SU-DHL-6 (cell line): ENCODE results near the gene STRN.

Experiments
- H2AFZ ChIP-seq: fragments of 200-600 bp; sonication (generic); 2 replicates; pipeline ENCODE4 v1.6.1; 2014; ENCODE audit warnings: low read depth, mild to moderate bottlenecking, moderate library complexity, mixed read lengths, antibody characterized with exemption, low read length; ENCODE audit not compliant: severe bottlenecking
- H3F3A ChIP-seq: fragments of 200-600 bp; shearing (Covaris generic); 2 replicates; pipeline ENCODE4 v1.6.0; 2016; ENCODE audit warnings: antibody characterized with exemption, mild to moderate bottlenecking; ENCODE audit not compliant: insufficient read depth
- H3K27ac ChIP-seq: fragments of 200-600 bp; sonication (generic); 2 replicates; pipeline ENCODE4 v1.5.1; 2016; ENCODE audit warnings: low read depth, mild to moderate bottlenecking, low read length, moderate library complexity, mixed read lengths
- H3K27me3 ChIP-seq: fragments of 200-600 bp; sonication (generic), shearing (Covaris generic); 2 replicates; pipeline ENCODE4 v1.6.0; 2014; ENCODE audit warnings: mild to moderate bottlenecking, low read length
- H3K36me3 ChIP-seq: fragments of 200-600 bp; sonication (generic); 2 replicates; pipeline ENCODE4 v1.6.1; 2014; ENCODE audit warnings: mild to moderate bottlenecking, low read length, mixed read lengths
- H3K4me2 ChIP-seq: fragments of 300-600, 200-600 bp; shearing (Covaris generic), sonication (generic); 2 replicates; pipeline ENCODE4 v1.6.0; 2014; ENCODE audit warnings: low read length, low read depth, mild to moderate bottlenecking; ENCODE audit not compliant: poor library complexity, severe bottlenecking
- H3K4me3 ChIP-seq: fragments of 200-600 bp; sonication (generic); 2 replicates; pipeline ENCODE4 v1.5.1; 2014; ENCODE audit warnings: antibody characterized with exemption, low read length, mild to moderate bottlenecking, mixed read lengths; ENCODE audit not compliant: insufficient read depth, poor library complexity, severe bottlenecking
- H3K79me2 ChIP-seq: fragments of 200-600 bp; sonication (generic); 2 replicates; pipeline ENCODE4 v1.6.1; 2014; ENCODE audit warnings: mild to moderate bottlenecking, low read length, moderate library complexity; ENCODE audit not compliant: insufficient read depth
- H3K9ac ChIP-seq: fragments of 200-600 bp; sonication (generic); 2 replicates; pipeline ENCODE4 v1.7.0; 2014; ENCODE audit warnings: mild to moderate bottlenecking, low read length
- H3K9me2 ChIP-seq: fragments of 200-600 bp; sonication (generic); replicated peaks from 2 replicates; pipeline ENCODE4 v1.6.1; 2014; ENCODE audit warnings: low read length; ENCODE audit not compliant: insufficient read depth
- H3K9me3 ChIP-seq: fragments of 200-600 bp; sonication (generic); 2 replicates; pipeline ENCODE4 v1.6.1; 2014; ENCODE audit warnings: low read length, mixed read lengths; ENCODE audit not compliant: insufficient read depth
- H4K20me1 ChIP-seq: fragments of 200-600 bp; sonication (generic); 2 replicates; pipeline ENCODE4 v1.6.1; 2014; ENCODE audit warnings: low read depth, mild to moderate bottlenecking, antibody characterized with exemption, low read length, moderate library complexity, mixed read lengths
- EZH2phosphoT487 ChIP-seq: fragments of 200-600 bp; sonication (generic), shearing (Covaris generic); conservative IDR thresholded peaks from 2 replicates; pipeline ENCODE4 v1.6.1; 2018; ENCODE audit warnings: mild to moderate bottlenecking, antibody characterized with exemption, low read length, moderate library complexity, mixed read lengths
- TF ChIP-seq, protein P1 (sequence below): fragments of 200-600 bp; sonication (generic); IDR thresholded peaks from one replicate; pipeline ENCODE4 v1.5.1; 2017; ENCODE audit warnings: antibody characterized with exemption, mild to moderate bottlenecking, low read length, moderate library complexity; ENCODE audit not compliant: insufficient read depth, poor library complexity, severe bottlenecking

The STRN gene

DNA sequence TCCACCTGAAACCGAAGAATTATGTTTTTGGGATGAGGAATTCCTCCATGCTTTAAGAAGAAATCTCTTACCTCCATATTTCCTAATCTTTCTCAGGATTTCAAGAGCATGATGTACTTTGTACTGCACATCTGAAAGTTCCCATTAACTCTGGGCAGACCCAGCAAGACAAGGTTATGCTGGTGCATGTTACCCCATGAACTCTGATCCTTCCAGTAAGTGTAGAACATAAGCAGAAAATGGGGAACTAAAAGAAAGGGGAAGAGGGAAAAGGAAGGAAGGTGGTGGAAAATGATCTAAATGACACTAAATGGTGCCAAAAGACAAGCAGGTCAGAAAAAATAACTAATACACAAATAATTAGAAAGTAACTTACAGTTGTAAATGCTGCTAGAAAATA lies 50.7 kb downstream of the STRN start:
- no peaks in the 10 kb centered on the region for H4K20me1 ChIP-seq
- H3K9me2 ChIP-seq: no peaks in the 10 kb centered on the region
- no peak overlapping the region for H3K27ac ChIP-seq
- H3K9ac ChIP-seq: no peak overlapping the region
- no peak overlapping the region for H3K4me2 ChIP-seq
- no peak overlapping the region for H3K4me3 ChIP-seq
- no peaks in the 10 kb centered on the region for H3K27me3 ChIP-seq
- TF ChIP-seq, protein P1, sequence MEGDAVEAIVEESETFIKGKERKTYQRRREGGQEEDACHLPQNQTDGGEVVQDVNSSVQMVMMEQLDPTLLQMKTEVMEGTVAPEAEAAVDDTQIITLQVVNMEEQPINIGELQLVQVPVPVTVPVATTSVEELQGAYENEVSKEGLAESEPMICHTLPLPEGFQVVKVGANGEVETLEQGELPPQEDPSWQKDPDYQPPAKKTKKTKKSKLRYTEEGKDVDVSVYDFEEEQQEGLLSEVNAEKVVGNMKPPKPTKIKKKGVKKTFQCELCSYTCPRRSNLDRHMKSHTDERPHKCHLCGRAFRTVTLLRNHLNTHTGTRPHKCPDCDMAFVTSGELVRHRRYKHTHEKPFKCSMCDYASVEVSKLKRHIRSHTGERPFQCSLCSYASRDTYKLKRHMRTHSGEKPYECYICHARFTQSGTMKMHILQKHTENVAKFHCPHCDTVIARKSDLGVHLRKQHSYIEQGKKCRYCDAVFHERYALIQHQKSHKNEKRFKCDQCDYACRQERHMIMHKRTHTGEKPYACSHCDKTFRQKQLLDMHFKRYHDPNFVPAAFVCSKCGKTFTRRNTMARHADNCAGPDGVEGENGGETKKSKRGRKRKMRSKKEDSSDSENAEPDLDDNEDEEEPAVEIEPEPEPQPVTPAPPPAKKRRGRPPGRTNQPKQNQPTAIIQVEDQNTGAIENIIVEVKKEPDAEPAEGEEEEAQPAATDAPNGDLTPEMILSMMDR: no peak
- no peak for TF ChIP-seq EZH2phosphoT487
- H2AFZ ChIP-seq: no peak overlapping the region
- no peaks in the 10 kb centered on the region for H3K9me3 ChIP-seq
- peaks cover 15% of the 10 kb centered on the region; the same call in 1 of the 2 replicates for H3F3A ChIP-seq
- H3K79me2 ChIP-seq: no peaks in the 10 kb centered on the region; the same call in 1 of the 2 replicates
- H3K36me3 ChIP-seq: 0 out of 2 replicates have a peak, but pooled peaks cover 3% of the 10 kb centered on the region

DNA sequence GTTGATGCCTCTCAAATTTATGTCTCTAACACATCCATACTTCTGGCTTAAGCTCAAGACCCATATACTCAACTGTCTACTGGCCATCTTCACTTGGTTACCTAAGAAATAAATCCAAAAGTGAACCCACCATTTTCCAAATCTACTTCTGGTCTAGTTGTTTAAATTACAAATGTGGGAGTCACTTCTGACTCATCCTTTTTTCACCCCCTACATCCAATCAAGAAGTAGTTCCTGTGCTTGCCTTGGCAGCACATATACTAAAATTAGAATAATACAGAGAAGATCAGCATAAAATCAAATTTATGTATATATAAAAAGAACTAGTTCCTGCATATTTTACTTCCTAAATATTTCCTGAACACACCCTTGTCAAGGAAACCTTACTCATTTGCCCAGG lies 53.6 kb downstream of the STRN start:
- no peaks in the 10 kb centered on the region for H3K79me2 ChIP-seq
- TF ChIP-seq, protein P1: no peak
- TF ChIP-seq EZH2phosphoT487: no peak
- no peak overlapping the region for H3K4me2 ChIP-seq
- peaks cover 7% of the 10 kb centered on the region; the same call in 1 of the 2 replicates for H3K36me3 ChIP-seq
- no peaks in the 10 kb centered on the region for H4K20me1 ChIP-seq
- H3K9me3 ChIP-seq: no peaks in the 10 kb centered on the region
- no peak overlapping the region for H3K27ac ChIP-seq
- no peak overlapping the region for H3K9ac ChIP-seq
- H3K27me3 ChIP-seq: no peaks in the 10 kb centered on the region
- peaks cover 4% of the 10 kb centered on the region; the same call in 1 of the 2 replicates for H3F3A ChIP-seq
- H3K4me3 ChIP-seq: no peak overlapping the region
- H2AFZ ChIP-seq: no peak overlapping the region
- no peaks in the 10 kb centered on the region for H3K9me2 ChIP-seq

DNA sequence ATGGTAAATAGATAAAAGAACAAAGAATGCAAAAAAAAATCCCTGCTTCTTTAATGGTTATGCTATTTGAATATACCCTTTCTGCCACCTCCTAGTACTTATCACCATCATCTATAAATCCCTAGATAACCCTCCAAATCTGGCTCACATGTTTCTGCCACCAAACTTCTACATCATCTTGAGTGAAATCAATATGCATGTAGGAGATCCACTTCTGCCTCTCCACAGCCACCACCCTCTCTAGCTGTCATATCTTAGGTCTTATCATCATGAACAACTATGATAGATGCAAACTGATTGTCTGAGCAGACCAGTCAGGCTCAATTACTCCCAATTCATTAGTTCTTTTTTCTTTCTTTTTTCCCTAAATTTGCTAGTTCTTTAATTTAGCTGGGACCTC lies 55.3 kb downstream of the STRN start:
- no peak for TF ChIP-seq EZH2phosphoT487
- TF ChIP-seq, protein P1: no peak
- Histone ChIP-seq H3K27me3 (no peaks in the 10 kb centered on the region), H3K79me2 (no peaks in the 10 kb centered on the region), H3F3A (no peaks in the 10 kb centered on the region), H3K4me2 (no peak overlapping the region), H3K27ac (no peak overlapping the region), H3K9me3 (no peaks in the 10 kb centered on the region), H3K9ac (no peak overlapping the region), H3K9me2 (no peaks in the 10 kb centered on the region), H2AFZ (no peak overlapping the region), H4K20me1 (no peaks in the 10 kb centered on the region), H3K4me3 (no peak overlapping the region), H3K36me3 (peaks cover 3% of the 10 kb centered on the region; the same call in 1 of the 2 replicates)
